GM18868 (cell line): ENCODE measurements around the gene WHRN.

ENCODE experiments used
- ATAC-seq: cut with Tn5 transposase; IDR thresholded peaks from one replicate; pipeline ENCODE4 v1.9.1; 2021; ENCODE audit warnings: mild to moderate bottlenecking, moderate library complexity; ENCODE audit not compliant: unreplicated experiment

Gene WHRN

GRCh38 chr9:114515528-114515927 is 10.3 kb upstream of the WHRN start:
- ATAC-seq: no peak

DNA sequence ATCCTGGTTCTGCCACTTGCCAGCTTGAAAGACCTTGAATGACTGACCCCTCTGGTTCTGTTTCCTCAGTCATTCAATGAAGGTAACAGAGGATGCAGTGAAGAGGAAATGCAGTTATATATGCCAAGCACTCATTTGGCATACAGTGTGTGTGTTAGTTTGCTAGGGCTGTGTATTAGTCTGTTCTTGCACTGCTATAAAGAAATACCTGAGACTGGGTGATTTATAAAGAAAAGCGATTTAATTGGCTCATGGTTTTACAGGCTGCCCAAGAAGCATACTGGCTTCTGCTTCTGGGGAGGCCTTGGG is 8.6 kb upstream of the WHRN start:
- ATAC-seq: no peak

- ATAC-seq: no peak
Observed at GRCh38 chr9:114513055-114513958, 8.0 kb upstream of the WHRN start.

DNA sequence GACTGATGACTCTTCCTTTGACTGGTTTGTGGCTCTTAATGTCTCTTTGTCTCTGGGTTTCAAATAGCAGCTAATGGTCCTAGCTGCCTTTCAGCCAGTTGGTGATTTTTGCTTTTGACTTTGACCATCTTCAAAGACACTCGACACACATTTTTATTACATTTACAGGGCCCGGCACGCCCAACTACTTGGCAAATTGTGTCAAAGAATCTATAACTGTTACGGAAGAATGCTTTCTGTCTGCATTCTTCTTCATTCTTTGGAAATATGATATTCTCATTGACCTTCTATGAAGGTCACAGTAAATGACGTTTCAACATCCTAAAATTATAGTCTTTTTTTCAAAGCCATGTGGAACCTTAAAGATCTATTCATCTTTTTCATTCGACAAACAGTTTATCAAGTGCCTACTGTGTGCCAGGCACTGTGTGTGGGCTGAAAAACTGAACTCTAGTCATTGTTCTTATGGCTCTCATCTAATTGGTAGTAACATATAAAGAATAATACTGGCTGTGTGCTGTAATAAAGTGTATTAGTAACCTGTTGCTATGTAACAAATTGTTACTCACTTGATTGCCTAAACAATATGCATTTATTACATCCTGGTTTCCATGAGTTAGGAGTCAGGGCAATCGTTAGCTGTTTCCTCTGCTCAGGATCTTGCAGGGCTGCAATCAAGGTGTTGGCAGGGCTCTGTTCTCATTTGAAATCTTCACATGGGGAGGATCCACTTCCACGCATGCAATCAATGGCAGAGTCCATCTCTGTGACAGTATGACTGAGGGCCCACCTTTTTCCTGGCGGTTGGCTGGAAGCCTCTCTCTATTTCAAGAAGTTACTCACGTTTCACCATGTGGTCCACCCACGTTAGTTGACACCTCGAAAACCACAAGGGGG is 7.0 kb upstream of the WHRN start:
- ATAC-seq: no peak

GRCh38 chr9:114507726-114508125 is 2.5 kb upstream of the WHRN start:
- peak; percentile 35 for ATAC-seq

DNA sequence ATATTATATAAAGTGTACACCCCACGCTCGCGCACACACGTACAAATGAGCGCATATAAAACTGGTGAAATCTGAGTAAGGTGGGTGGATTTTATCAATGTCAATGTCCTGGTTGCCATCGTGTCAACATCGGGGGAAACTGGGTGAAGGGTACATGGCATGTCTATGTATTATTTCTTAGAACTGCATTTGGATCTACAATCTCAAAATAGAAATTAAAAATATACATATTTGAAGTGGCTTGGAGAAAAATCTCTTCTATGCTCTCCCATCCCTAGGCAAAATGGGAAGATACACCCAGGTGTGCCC is 763 bp upstream of the WHRN start:
- ATAC-seq: no peak

DNA sequence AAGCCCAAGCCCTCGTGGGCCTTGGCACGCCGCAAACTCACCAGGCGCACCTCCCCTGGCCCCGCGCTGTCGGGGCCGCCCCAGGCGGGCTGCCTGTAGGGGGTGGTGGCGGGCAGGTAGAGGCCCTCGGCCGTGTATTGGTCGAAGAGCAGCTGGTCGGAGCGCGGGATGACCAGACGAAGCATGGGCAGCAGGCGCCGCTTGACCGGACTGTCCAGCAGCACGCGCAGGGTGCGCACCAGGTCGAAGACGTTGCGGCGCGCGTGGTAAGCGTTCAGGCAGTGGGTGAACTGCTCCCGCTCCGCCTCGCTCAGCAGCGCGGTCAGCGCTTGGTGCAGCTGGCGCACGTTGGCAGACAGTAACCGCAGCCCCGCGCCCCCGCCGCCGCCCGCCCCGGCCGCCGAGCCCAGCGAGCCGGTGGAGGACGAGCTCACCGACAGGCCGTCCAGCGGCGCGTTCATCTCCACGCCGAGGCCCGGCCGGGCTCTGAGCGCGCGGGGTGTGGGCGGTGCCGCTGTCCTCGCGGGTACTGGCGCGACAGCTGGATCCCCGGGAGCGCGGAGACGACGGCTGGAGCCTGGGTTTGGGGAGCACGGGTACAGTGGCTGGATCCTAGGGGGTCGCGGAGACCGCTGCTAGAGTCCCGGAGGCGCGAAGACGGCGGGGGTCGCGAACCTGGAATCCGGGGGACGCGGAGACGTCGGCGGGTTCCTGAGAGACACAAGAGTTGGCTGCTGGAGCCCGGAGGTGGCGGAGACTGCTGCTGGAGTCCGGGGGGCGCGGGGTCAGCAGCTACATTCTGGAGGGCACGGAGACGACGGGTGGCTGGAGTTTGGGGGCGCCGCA is 709 bp downstream of the WHRN start:
- ATAC-seq: peak; percentile 7

GRCh38 chr9:114503522-114504340 is 1.5 kb downstream of the WHRN start:
- no peak for ATAC-seq

DNA sequence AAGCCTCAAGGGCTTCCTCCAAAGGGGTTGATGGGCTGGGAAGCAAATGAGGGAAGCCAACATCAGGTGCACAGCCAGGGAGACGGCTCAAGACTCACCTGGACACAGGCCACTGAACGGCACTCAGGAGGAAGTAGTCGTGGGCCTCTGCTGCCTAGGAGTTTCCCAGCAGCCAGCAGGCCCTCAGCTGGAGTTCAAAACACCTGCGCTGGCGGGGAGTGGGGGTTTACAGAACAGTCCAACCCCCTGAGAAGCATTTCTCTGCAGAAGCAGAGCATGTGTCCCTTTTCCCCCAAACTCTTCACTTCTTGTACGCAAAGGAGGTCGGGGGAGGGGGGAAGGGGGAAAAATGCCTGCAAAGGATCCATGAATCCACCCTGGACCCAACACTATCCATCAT is 2.3 kb downstream of the WHRN start:
- ATAC-seq: no peak

GRCh38 chr9:114501796-114502682 is 3.2 kb downstream of the WHRN start:
- no peak for ATAC-seq

DNA sequence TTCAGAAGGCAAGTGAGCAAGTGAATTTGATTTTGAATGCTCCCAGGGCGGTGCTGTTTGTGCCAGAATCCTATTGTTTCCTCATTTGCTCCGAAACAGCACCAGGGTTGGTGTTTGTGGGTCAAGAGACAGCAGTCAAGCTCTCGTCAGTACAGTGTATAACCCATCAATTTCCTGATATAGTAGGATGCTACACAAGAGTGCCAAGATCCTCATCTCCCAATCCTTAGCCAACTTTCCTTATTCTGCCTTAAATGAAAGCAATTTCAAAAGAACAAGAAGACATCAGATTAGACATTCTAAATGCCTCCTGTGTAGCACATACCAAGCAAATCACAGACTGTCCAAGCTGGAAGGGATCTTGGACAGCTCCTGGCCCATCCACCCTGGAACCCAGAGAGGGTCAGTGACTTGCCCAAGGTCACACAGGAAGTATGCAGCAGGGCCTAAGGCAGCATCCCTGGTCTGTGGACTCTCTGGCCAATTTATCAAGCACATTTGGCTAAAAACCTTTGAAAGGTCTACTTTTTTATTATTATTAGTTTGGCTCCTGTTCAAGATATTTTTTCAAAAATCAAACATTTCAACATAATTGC is 4.5 kb downstream of the WHRN start:
- no peak for ATAC-seq

- ATAC-seq: no peak
Observed at GRCh38 chr9:114499941-114500696, 5.2 kb downstream of the WHRN start.

DNA sequence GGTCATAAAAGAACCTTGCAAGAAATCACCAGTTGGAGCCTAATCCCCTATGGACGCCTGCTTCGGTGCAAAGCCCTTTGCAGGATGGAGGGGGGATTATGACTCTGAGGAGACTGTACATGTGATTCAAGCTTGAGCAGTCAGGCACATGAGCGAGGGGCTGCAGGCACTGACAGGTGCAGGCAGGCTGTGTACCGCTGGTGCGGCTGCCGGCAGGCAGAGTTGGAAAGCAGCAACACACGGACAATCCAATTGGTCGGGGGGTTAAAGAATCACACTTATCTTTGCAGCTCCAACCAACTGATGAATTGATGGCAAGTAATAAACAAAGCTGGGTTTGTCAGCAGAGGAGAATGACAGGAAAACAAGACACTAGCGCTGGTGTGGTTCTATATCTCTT is 5.7 kb downstream of the WHRN start:
- ATAC-seq: no peak

DNA sequence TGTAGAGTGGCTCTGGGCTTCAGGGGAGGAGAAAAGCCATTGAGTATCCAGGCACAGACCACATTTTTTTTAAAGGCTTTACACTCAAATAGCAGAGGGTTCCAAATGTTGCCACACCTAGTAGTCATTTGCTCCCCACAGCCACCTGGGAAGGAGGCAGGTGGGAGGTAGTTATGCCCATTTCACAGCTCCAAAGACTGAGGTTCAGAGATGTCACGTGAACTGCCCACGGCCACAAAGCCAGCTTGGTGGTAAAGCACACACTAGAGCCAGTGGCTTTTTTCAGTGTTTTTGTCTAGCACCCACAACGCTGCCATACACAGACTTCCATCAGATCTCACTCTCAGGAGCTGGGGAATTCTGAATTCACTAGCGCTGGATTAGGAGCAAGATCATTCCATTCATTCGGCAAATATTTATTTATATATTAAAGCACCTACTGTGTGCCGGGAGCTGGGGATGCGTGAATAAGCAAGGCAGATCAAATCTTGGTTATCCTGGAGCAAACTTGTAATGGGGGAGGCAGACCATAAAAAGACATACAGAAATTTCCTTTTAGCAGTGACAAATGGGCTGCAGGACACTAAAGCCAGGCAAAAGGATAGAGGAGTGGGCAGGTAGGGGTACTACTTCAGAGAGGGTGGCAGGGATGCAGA is 7.4 kb downstream of the WHRN start:
- no peak for ATAC-seq

- ATAC-seq: no peak
Observed at GRCh38 chr9:114497236-114497635, 8.0 kb downstream of the WHRN start.

DNA sequence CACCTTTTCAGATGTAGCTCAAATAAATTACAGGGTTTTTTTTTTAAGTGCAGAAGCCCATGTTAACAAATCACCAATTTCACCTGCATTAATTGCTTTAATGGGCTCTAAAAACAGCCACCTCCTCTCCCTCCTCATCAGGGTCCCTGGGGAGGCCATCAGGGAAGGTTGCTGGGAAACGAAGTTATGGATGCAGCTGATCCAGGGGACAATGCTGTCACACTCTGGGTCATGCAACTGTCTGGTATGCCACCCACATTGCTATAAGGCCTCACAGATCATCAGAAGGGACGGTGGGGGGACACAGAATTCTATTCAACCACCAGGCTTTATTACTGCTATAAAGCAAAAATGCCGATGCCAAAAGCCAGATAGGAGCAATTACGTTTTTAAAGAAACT is 9.3 kb downstream of the WHRN start:
- ATAC-seq: no peak

- ATAC-seq: no peak
Observed at GRCh38 chr9:114494776-114495569, 10.3 kb downstream of the WHRN start.
